ENCODE measurements around the gene MAD2L1BP. TPM values are rescaled to one million over a fixed set of nuclear protein-coding genes. Genes with fewer than 3 reads are reported as not detected.

The MAD2L1BP gene
- total and polyA plus RNA-seq, 2 of the 13 experiments (the other 11 are each of a cell fraction or from before 2014, with no cell fraction given): 54.2 to 55.5 TPM

GRCh38 chr6:43629505-43630300, 5.9 kb upstream of the MAD2L1BP start (continued):
- TF ChIP-seq KIAA2018 (CRISPR knock-in tag; IDR thresholded peaks at IDR 0.05; ENCODE audit: borderline replicate concordance) (no peak), ZNF614 (CRISPR knock-in tag; IDR thresholded peaks at IDR 0.05; ENCODE audit: borderline replicate concordance) (peak; percentile 92), DR1 (CRISPR knock-in tag; IDR thresholded peaks at IDR 0.05) (peak; percentile 98), SP1 (IDR thresholded peaks at IDR 0.05) (no peak), SP1 (CRISPR knock-in tag; IDR thresholded peaks at IDR 0.05) (peak; percentile 71; the same call in 1 of the 2 replicates), HOXA3 (CRISPR knock-in tag; IDR thresholded peaks at IDR 0.05) (peak; percentile 9; the same call in 1 of the 2 replicates), ESRRA (CRISPR knock-in tag; IDR thresholded peaks at IDR 0.05; ENCODE audit: low read depth) (peak; percentile 32; the same call in 1 of the 2 replicates), POLR2AphosphoS5 (IDR thresholded peaks at IDR 0.05; ENCODE audit: low read depth, low read length) (peak; percentile 86), RFX1 (IDR thresholded peaks at IDR 0.05) (no peak), ARID5B (CRISPR knock-in tag; IDR thresholded peaks at IDR 0.05) (peak; percentile 48; the same call in 1 of the 2 replicates), HMG20B (CRISPR knock-in tag; conservative IDR thresholded peaks at IDR 0.05) (peak; percentile 25; the same call in 1 of the 2 replicates), MXD4 (CRISPR knock-in tag; IDR thresholded peaks at IDR 0.05) (peak; percentile 81), LRRFIP1 (CRISPR knock-in tag; conservative IDR thresholded peaks at IDR 0.05) (no peak), ZC3H13 (CRISPR knock-in tag; IDR thresholded peaks at IDR 0.05) (no peak; the same call in 1 of the 2 replicates), GPN1 (CRISPR knock-in tag; IDR thresholded peaks at IDR 0.05; ENCODE audit: borderline replicate concordance) (no peak)
